Stimulated activated CD8-positive, alpha-beta memory T cell treated with anti-CD3 and anti-CD28 coated beads, Interleukin-7, amount 100 ng/mL, for 48 hours (primary cell): ENCODE measurements around the gene FERMT2.
"Not testable (repeated sequence)": the region's sequence is repeated elsewhere in the genome, so short reads cannot be mapped to it uniquely, and the experiment has no call there.

Experiments
- DNase-seq, 2 donors: peaks; one replicate each; pipeline ENCODE4 v3.0.0-alpha.2; 2020; ENCODE audit warnings: low read depth in 1 of 2; ENCODE audit errors: extremely low read depth in 1 of 2

FERMT2 gene

DNA sequence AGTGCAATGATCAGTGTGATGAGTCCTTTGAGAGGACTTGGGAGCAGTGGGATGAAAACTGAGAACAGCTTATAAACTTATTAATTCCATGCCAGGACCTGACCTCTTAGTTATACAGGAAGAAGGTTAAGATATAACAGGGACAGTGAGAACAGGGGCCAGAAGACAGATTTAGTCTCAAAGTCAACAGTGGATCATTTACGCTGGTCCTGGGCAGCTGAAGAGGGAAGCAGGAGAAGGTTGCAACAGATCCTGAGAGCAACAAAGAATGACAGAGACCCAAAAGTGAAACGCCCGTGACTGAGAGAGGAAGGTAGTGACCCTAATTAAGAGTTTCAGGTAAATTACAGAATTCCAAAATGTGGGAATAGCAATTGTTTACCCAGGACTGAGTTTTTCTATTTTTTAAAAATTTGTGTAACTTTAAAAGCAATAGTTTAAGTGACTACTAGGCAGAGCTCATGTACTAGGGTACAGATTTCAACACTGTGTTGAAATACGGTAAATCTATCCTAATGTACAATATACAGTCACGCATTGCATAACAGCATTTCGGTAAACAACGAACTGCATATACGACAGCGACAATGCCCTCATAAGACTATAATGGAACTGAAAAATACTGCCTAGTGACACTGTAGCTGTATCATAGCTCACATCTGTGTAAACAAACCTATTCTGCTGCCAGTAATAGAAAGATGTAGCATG lies 81.8 kb downstream of the FERMT2 start:
- no peak for DNase-seq

DNA sequence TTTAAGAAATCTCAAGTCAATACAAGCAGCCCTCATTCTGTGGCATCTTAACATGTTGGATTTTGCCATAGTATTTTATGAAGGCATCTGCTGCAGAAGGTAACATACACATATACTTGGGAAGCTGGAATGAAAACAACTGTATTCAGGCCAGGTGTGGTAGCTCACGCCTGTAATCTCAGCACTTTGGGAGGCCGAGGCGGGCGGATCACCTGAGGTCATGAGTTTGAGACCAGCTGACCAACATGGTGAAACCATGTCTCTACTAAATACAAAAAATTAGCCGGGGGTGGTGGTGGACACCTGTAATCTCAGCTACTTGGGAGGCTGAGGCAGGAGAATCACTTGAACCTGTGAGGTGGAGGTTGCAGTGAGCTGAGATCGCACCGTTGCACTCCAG lies 86.0 kb downstream of the FERMT2 start:
- not testable (repeated sequence) for DNase-seq

DNA sequence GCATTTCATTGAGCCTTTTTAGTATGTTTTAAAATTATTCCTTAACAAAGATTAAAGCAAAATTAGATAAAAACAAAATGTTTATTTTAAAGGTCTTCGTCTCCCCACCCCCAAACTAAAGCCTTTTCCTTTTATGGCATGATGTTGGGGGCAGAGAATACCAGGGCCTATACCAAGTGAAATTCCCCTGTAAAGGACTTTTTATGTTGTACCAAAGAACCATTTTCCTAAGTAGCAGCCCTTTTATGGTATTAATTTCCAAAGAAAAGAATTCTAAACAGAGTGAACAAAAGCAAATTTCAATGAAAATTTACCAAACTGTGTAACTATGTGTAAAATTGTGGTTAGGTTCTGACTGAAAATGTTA lies 87.5 kb downstream of the FERMT2 start:
- DNase-seq, result no peak

DNA sequence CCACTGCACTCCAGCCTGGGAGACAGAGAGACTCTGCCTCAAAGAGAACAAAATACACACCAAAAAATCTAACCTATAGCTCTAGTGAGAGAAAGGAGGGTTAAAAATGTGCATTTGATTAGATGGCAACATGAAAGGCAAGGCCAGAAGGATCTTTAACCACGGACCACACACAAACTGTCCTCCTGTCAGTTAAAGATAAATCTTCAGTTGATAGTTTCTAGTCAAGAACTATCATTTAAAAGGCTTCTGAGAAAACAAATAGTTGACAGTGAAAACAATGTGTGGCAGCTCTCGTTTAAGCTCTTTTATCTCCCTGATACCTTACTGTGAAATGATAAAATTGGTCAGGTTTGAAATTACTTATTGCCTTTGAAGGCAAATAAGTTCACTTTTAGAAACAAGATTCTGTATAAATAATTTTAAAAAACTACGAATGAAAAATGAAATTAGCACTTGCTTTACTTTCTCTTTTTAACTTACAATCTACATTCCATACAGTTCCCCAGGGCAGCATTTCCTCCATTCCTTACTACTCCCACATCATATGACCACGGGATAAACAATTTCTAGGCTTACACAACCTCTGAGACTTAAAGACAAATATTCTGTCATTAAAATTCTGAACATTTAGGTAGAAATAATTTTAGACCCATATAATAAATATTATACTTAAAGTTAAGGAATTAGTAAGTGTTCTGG lies 88.1 kb downstream of the FERMT2 start:
- no peak for DNase-seq

DNA sequence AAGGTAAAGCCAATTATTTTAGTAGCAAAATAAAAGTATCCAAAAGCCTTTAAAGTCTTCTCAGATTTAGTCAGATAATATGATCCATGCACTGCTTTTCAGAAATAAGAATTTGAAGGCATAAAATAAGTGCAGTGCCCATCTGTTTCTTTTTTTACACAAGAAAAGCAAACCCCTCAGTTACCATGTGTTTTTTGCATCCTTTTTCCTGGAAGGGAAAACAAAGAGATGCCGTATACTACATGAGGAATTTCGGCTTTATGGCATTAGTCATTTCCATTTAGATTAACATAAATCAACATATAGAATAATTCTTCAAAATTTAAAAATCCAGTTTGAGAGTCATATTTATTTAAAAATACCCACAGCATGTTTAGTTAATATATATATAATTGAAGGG lies 89.4 kb downstream of the FERMT2 start:
- DNase-seq, result no peak

DNA sequence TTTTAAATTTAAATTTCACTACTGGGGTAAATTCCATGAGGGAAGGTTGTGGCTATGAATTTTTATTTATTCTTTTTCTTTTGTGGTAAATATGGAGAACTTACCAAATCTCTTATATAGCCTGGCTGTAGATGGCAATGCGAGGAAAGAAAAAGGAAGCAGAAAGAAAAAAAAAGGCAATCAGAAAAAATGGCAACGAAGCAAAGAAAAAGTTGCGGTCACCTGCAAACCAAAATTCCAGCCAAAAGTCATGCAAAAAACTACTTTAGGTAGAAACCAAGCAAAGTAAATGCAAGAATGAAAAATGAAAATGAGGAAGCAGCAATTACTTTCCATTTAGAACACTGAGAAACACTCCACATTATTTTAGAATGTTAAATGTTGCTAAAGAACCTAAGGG lies 89.9 kb downstream of the FERMT2 start:
- DNase-seq, result no peak

DNA sequence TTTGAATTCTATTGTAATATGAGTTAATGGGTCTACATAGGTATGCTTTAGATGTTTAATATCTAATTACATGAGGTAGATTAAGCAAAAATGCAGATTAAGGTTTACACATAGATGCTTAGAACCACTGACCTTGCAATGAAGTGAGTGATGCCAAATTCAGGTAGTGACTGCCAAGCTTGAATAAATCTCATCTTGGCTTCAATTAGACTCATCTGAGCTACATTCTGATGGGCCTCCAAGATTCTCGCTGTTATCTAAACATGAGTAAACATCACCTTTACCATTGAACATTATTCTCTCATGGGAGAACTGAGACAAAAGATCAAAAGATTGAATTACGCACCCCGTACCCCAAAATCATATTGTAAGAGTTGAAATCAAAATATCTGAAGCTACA lies 90.6 kb downstream of the FERMT2 start:
- no peak for DNase-seq

DNA sequence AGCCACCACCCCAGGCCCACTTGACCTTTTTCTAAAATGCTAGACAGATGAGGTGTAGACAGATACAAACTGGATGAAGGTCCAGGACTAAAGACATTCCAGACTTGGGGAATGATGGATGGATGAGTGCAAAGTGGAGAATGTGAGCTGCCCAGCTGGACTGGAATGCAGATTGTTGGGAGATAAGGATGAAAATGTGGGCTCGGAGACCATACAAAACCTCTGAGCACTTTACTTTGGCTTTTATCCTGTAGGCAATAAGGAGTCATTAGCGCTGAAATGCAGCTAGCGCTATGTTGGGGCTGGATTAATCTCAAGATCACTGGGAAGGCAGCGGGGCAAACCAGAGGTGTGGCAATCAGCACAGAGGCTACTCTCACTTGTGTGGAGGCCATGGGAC lies 94.7 kb downstream of the FERMT2 start:
- DNase-seq, result no peak

DNA sequence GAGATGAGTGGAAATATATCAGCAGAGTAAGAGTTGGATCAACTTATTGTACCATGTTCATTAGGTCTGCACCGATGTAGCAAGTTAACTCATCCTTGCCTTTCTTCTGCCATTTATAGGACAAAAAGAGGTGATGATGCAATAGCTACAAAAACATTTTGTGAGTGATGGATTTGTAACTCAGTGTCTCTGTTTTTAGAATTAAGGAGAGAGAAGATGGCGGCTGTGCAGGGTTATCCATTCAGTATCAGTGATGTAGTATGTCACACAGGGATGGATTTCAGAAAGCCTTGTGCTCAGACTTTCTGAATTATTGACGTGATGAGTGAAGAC lies 97.4 kb downstream of the FERMT2 start:
- DNase-seq, result no peak

DNA sequence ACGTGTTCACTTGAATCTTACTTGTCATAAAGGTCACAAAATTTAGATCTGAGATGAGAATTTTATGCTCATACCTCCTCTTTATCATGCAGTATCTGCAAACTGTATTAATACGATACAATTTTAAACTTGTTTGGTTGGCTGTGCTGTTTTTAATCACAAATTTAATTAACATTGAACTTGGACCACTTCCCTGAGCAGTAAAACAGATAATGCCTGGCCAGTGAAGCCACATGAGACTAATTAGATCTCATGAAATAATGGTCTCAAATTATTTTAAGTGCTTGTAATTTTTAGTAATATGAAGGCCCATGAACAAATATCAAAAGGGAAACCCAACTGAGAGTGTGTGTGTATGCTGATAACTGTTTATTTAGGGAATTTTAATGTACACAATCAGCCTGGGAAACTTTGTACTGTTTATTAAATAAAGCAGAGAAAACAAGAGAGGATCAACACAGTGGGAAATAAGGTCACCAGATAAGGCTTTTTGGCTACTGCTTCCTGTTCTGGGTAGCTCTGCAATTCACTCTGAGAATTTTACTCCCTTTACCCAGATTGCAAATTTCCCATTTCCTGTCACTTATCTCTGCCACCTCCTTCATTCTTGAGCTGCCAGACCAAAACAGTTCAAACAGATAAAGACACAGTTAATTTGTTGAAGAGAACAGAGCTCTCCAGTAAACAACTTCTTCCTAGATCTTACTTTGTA lies 97.9 kb downstream of the FERMT2 start:
- DNase-seq, result no peak

DNA sequence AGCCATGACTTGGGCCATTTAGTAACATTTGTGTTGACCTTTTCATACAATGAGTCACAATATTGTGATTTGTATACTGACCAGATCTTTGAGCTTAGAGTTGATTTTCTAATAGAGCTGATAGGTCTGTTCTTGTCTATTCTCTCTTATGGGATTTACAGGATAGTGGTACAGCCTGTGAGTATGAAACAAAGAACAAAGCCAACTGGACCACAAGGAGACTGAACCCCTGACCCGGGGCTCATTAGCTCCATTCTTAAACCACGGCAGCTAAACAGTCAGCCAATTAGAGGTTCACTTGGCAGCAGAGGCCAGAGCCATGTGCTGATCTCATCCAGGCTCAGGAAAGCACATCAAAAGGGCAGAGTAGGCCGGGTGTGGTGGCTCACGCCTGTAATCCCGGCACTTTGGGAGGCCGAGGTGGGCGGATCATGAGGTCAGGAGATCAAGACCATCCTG lies 100.4 kb downstream of the FERMT2 start:
- DNase-seq, result no peak

DNA sequence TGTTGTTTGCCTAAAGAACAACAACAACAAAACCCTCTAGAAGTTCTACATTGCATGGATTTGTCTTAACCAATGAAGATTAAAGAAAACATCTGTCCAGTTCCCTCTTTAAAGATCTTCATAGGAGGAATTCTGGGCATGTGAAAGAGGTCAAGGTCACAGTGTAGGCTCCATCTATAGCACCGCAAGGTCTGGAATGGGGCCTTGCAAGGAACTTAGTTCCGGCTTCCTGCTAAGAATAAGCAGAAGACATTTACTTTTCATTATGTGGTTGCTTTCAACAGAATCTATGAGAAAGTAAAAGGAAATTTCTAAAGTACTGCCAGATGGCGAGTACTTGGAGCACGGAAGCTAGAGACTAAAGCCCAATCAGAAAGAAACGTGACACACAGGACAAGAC lies 102.2 kb downstream of the FERMT2 start:
- DNase-seq, result no peak

DNA sequence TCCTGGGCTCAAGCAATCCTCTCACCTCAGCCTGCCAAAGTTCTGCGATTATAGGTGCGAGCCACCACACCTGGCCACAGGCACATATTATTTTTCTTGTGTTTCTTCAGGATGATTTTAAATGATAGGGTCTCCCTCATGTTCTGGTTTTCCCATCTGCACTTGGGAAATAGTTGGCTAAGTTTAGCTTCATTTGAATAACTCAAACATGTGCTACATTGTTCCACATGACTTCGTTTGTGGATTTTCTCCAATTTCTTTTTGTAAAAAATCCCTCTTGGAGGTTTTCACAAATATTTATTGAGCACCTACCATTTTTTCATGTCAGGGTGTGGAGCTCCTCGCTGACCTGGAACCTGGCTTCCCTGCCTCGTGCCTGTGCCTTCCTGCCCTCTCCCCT lies 104.3 kb downstream of the FERMT2 start:
- no peak for DNase-seq

DNA sequence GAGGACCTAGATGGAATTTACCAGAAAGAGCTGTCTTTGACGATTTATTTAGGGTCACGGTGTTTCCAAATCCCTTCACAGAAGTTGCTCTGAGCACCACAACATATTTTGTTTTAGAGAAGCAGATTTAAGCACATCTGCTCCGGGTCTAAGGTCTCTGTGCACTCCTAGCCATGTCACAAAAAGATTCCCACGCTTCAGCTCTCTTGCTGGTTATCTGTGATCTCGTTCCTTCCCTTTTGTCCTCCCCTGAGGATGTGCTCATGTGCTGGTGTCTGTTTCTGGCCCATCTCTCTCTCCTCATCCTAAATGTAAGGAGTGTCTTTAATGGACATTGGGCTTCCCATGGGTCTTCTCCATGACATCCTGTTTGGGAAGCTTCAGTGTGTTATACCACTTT lies 105.8 kb downstream of the FERMT2 start:
- no peak for DNase-seq

DNA sequence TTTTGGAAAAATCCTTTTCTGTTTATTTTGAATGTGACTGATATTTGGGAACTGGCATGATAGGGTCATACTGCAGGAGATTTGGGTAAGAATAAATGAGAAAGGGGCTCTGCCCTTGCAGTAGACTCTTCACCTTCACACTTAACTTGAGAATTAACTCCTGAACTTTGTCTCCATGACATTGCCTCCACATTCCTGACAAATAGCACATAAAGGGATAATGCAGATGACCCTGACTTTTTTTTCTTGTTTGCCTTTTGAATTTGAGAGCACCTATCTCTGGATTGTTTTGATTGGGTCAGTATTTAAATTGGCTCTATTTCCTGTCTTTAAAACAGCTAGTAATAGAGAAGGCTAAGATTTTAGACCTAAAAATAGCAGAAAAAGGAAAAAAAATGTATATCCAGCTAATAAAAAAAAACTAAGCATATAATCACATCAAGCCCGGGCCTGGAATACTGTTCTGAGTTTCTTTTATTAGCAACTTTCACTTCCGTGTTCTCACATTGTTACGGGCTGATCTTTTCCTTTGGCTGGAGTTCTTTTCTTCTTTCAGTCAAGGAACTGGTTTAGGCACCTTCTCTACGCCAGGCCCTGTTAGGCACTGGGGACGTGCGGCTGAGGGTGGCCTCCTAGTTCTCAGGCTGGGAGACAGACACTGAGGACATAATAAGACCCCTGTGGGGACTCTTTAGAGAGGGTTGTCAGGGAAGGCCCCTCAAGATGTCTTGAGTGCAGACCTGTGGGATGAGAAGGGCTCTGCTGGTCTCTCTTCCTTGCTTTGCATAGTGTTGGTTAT lies 106.4 kb downstream of the FERMT2 start:
- DNase-seq, result no peak

DNA sequence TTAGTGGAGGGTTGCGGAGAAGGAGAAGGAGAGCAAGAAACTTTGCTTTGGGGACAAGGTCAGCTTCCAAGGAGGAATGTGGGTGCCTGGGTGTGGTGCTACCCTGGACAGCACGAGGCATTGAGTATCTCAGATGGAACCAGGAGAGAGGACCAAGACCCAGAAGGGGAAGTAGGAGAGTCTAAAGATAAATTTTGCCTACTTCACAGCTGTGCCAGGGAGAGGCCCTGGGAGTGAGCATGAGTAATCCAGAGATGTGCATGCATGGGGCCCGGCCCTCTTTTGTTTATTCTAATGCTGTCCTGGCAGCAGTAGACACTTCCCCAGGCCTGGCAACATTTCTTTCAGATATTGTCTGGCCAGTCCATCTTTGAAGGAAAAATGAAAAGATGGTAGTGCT lies 110.0 kb downstream of the FERMT2 start:
- no peak for DNase-seq

DNA sequence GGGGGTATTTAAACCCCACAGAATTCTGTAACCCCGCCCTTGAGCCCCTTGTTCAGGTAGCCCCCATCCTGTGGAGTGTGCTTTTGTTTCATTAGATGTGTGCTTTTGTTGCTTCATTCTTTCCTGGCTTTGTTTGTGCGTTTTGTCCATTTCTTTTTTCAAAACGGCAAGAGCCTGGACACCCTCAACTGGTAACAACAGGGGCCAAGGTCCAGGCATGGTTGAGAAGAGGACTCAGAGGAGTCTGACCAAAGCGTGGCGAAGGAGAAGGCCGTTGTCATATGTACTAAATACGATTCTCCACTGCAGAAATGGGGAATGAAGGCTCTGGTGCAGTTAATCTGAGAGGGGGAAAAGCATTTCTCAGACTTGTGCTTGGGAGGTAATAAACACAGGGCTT lies 113.4 kb downstream of the FERMT2 start:
- DNase-seq, result no peak

DNA sequence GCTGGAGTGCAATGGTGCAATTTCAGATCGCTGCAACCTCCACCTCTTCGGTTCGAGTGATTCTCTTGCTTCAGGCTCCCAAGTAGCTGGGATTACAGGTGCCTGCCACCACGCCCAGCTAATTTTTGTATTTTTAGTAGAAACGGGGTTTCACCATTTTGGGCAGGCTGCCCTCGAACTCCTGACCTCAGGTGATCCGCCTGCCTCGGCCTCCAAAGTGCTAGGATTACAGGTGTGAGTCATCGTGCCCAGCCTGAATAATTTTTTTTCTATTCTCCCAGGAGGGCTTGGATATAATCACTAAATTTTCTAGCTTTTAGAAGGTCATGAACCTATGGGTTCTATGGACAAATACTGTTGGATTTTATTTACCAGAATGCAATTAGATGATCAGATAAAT lies 114.8 kb downstream of the FERMT2 start:
- no peak for DNase-seq

DNA sequence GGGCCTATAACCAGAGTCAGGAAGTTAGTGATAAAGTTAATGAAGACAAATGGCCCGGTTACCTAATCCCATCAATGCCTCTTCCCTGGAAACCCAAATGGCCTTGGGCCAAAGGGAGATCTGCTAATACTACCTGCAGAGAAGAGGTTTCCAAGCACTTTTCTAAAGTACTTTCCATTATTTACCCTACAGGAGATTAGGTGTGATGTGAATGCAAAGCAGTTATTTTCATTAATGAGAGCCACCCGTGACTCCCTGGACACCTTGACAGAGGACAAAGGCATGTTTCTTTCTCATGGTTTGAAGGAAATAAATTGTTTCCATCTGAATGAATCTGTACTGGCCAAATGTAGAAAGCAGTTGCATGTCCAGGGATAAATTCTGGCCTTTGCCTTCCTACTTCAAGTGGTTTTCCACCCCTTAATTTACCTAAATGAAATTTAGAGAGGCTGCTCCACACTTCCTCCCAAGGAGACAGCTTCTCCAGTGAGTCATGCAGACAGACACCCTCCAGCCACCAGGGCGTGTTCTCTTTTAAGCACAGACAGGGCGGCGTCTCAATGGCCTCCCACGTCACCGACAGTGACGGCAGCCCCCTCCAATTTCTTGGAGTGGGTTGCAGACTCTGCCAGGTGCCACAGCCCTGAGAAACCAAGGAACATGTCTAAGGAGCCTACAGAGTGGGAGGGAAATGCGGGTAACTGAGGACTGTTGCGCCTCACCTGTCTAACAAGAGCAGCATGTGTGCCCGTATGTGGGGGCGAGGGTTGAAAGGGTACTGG lies 115.5 kb downstream of the FERMT2 start:
- no peak for DNase-seq

DNA sequence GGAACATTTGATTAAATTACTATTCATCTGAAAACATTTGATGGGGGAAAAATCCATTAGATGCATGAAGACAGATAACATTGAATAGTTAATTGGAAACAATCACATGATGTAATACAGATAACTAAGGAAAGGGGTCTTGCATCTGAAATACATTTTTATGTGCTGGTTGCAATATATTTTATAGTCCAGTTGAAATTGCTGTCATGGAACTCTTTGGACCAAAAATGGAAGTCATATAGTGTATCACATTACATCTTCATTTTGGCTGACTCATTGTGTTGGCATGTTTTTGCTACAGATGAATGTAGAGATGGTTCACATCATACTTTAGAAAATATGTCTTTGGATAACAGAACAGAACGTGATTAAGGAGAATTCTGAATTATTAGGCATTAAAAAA lies 116.4 kb downstream of the FERMT2 start:
- DNase-seq, result no peak

DNA sequence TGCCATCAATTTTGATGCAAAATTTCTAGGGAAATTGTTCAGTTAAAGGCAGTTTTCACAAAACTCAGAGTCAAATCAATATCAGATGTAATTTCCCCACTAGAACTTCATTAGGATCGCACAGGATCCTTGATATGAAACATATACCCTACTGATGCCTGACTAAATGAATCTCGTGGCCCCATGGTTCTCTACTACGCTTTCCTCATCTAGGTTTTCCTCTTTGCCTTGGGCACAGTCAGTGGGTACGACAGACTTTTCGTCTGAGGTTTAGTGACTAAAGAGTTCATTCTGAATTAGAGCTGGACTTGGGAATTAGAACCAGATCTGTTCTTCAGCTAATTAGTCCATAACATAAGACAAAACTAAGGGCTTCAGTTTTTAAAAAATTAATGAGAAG lies 117.0 kb downstream of the FERMT2 start:
- no peak for DNase-seq
